ENCODE results near the gene NISCH.

Gene NISCH

GRCh38 chr3:52440671-52441070 is 14.7 kb upstream of the NISCH start:
- no peaks in the 10 kb centered on the region for H3K27me3 ChIP-seq (replicated peaks; ENCODE audit: insufficient read depth, low read length)
- no peaks in the 10 kb centered on the region for H3F3A ChIP-seq (ENCODE audit: insufficient read depth, low read length)
- no peak overlapping the region for H3K4me3 ChIP-seq (ENCODE audit: low read length)
- peaks cover 5% of the 10 kb centered on the region for H3K4me1 ChIP-seq (ENCODE audit: low read length)
- H3K36me3 ChIP-seq (replicated peaks; ENCODE audit: insufficient read depth, low read length), result no peaks in the 10 kb centered on the region
- H3K9ac ChIP-seq (ENCODE audit: low read length), result no peak overlapping the region
- H3K27ac ChIP-seq (ENCODE audit: low read length), result no peak overlapping the region
- no peaks in the 10 kb centered on the region for H3K9me2 ChIP-seq (replicated peaks; ENCODE audit: insufficient read depth, low read length)
- H3K9me3 ChIP-seq (replicated peaks; ENCODE audit: insufficient read depth, low read length), result no peaks in the 10 kb centered on the region
- no peak overlapping the region for H2AFZ ChIP-seq (ENCODE audit: low read length)
- TF ChIP-seq EZH2 (optimal IDR thresholded peaks at IDR 0.05; ENCODE audit: low read depth, low read length), result no peak
- no peaks in the 10 kb centered on the region for H4K20me1 ChIP-seq (ENCODE audit: insufficient read depth, low read length)
- no peak for DNase-seq
- no peak overlapping the region for H3K4me2 ChIP-seq (ENCODE audit: low read depth, low read length)
- no peaks in the 10 kb centered on the region for H3K79me2 ChIP-seq (ENCODE audit: low read length)

GRCh38 chr3:52441091-52441771 is 14.2 kb upstream of the NISCH start:
- TF ChIP-seq EZH2phosphoT487 (IDR thresholded peaks at IDR 0.05; ENCODE audit: low read length) (no peak), EZH2 (optimal IDR thresholded peaks at IDR 0.05; ENCODE audit: low read depth, low read length) (no peak), CTCF (IDR thresholded peaks at IDR 0.05; ENCODE audit: low read length) (no peak)
- Histone ChIP-seq H3K9me2 (replicated peaks; ENCODE audit: insufficient read depth, low read length) (no peaks in the 10 kb centered on the region), H2AFZ (ENCODE audit: low read length) (no peak overlapping the region), H3K79me2 (ENCODE audit: low read length) (no peaks in the 10 kb centered on the region), H3K4me3 (ENCODE audit: low read length) (no peak overlapping the region), H3K36me3 (replicated peaks; ENCODE audit: insufficient read depth, low read length) (no peaks in the 10 kb centered on the region), H4K20me1 (ENCODE audit: insufficient read depth, low read length) (no peaks in the 10 kb centered on the region), H3F3A (ENCODE audit: insufficient read depth, low read length) (no peaks in the 10 kb centered on the region), H3K9me3 (replicated peaks; ENCODE audit: insufficient read depth, low read length) (no peaks in the 10 kb centered on the region), H3K9ac (ENCODE audit: low read length) (no peak overlapping the region), H3K4me2 (ENCODE audit: low read depth, low read length) (no peak overlapping the region), H3K27me3 (replicated peaks; ENCODE audit: insufficient read depth, low read length) (no peaks in the 10 kb centered on the region), H3K4me1 (ENCODE audit: low read length) (peaks cover 5% of the 10 kb centered on the region), H3K27ac (ENCODE audit: low read length) (no peak overlapping the region)
- no peak for DNase-seq

- DNase-seq, result no peak
- H4K20me1 ChIP-seq (ENCODE audit: insufficient read depth, low read length), result no peaks in the 10 kb centered on the region
Observed at GRCh38 chr3:52441772-52442332, 13.6 kb upstream of the NISCH start.

More at GRCh38 chr3:52441772-52442332, 13.6 kb upstream of the NISCH start:
- no peaks in the 10 kb centered on the region for H3K36me3 ChIP-seq (replicated peaks; ENCODE audit: insufficient read depth, low read length)
- no peaks in the 10 kb centered on the region for H3K9me2 ChIP-seq (replicated peaks; ENCODE audit: insufficient read depth, low read length)
- H3K27ac ChIP-seq (ENCODE audit: low read length), result no peak overlapping the region
- H3K9me3 ChIP-seq (replicated peaks; ENCODE audit: insufficient read depth, low read length), result no peaks in the 10 kb centered on the region
- no peaks in the 10 kb centered on the region for H3K79me2 ChIP-seq (ENCODE audit: low read length)
- no peaks in the 10 kb centered on the region for H3F3A ChIP-seq (ENCODE audit: insufficient read depth, low read length)
- H3K4me3 ChIP-seq (ENCODE audit: low read length), result no peak overlapping the region
- H3K4me2 ChIP-seq (ENCODE audit: low read depth, low read length), result no peak overlapping the region
- H3K27me3 ChIP-seq (replicated peaks; ENCODE audit: insufficient read depth, low read length), result no peaks in the 10 kb centered on the region
- TF ChIP-seq EZH2 (optimal IDR thresholded peaks at IDR 0.05; ENCODE audit: low read depth, low read length), result no peak
- no peak for TF ChIP-seq CTCF (IDR thresholded peaks at IDR 0.05; ENCODE audit: low read length)
- TF ChIP-seq EZH2phosphoT487 (IDR thresholded peaks at IDR 0.05; ENCODE audit: low read length), result no peak
- H3K4me1 ChIP-seq (ENCODE audit: low read length), result peaks cover 5% of the 10 kb centered on the region
- no peak overlapping the region for H3K9ac ChIP-seq (ENCODE audit: low read length)
- H2AFZ ChIP-seq (ENCODE audit: low read length), result no peak overlapping the region

All from MM.1S (cell line).